Stimulated activated CD4-positive, alpha-beta T cell treated with anti-CD3 and anti-CD28 coated beads, TNF-alpha, amount 100 ng/mL, for 4 hours (primary cell): ENCODE data around the gene HBB.

Experiments used
- DNase-seq, 3 experiments: peaks; one replicate each; pipeline ENCODE4 v3.0.0-alpha.2; 2020; ENCODE audit warnings: low read depth in 3 of 3

The HBB gene

DNA sequence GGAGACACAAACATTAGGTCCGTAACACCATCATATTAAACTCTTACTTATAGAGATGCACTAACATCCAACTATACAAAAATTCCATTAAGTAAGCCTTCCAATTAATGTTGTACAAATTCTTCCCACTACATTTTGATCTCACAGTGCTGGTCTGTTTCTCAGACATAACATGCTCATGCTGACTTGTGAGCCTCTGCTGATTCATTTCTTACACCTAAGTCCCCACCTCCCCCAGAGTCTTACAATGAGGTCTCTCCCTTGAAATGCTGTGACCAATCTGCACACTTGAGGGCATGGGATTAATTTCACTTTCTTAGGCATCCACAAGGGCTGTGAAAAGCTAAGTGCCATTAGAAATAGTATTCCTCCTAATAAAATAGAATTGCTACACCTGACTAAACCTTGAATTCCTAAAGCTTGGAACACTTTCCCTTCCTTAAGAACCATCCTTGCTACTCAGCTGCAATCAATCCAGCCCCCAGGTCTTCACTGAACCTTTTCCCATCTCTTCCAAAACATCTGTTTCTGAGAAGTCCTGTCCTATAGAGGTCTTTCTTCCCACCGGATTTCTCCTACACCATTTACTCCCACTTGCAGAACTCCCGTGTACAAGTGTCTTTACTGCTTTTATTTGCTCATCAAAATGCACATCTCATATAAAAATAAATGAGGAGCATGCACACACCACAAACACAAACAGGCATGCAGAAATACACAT is 20.8 kb upstream of the HBB start:
- DNase-seq, result no peak

DNA sequence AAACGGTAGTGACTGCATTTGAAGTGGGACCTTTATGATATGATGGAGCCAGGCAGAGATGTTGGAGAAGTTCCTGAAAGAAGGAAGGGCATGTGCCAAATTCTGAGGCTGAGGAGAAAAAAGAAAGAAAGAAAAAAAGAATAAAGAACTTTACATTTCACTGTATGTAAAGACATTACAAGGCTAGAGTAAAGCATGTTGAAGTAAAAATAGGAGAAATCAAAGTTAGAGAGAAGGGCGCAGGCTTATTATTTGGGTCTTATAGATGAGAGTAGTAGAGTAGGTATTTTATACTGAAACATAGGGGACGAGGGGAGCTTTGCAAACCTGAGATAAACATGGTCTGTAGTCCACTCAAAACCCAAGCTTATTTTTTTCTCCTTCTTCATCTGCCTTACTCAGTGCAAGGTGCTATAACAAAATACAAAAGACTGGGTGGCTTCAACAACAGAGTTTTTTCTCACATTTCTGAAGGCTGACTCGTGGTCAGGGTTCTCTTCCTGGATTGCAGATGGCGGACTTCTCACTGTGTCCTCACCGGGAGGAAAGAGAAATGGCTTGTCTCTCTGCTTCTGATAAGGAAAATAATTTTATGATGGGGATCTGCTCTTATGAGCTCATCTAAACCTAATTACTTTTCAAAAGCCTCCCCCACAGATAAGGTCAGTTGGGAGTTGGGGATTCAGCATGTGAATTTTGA is 20.1 kb upstream of the HBB start:
- no peak for DNase-seq

DNA sequence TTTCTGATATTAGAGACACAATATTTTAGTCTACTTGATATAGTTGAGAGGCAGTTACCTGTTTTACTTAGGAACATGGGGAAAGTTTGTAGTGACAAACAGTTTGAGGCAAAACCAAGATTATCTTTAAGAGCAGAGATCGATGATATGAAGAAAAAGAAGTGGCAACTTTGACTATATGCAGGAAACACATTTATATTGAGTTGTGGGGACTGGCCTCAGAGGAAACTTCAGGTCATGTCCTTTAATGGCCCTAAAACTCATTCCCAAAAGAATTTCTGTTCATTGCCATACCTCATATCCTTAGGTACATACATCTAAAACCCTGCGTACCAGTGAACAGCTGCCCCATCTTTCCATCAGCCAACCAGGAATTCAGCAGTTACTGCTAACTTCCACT is 18.3 kb upstream of the HBB start:
- DNase-seq, result no peak

DNA sequence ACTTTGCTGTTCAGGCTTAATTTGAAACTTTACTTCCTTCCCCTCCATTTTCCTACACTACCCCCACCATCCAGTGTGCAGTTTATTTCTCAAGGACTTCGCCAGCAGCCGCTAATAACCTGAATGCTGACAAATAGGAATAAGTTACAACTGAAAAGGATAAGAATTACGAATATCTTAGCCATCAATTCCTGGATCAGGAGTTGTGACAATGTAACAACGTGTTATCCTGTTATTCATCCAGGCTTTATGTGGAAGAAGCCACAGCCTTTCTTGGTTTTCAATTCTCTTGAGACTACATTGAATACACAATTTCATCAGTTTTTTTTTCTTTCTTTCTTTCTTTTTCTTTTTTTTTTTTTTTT is 16.9 kb upstream of the HBB start:
- DNase-seq, result no peak

DNA sequence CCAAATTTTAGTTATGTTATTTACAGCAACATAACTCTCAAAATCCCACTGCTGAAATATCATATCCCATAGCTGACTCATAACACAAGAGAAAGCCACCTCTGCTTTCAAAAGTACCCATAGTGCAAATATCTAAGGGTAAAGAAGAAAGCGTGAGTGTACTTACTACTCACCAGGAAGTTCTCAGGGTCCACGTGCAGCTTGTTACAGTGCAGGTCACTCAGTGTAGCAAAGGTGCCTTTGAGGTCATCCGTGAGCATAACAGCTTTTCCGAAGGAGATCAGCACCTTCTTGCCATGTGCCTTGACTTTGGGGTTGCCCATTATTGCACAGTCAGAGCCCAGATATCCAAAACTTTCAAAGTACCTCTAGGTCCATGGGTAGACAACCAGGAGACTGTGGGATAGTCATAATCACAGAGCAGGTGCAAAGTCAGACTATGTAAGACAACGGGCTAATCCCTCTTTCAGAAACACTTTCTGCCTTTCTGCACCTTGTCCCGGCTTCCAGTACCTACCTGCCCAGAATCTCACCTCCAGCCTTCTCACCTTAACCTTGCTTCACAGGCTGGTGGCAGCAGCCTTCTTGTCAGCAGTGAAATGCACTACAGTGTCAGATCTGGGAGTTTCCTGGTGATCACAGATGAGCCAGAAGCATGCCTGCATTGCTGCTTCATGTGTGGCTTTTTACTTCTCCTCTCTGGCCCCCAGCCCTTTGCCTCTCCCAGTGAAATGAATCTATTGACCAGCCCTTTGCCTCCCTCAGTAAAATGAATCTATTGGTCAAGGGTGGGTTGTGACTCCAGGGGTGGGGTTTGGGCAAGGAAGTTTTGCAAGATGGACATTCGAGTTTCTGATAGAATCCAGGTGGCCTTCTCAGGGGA is 16.3 kb upstream of the HBB start:
- DNase-seq, result no peak

DNA sequence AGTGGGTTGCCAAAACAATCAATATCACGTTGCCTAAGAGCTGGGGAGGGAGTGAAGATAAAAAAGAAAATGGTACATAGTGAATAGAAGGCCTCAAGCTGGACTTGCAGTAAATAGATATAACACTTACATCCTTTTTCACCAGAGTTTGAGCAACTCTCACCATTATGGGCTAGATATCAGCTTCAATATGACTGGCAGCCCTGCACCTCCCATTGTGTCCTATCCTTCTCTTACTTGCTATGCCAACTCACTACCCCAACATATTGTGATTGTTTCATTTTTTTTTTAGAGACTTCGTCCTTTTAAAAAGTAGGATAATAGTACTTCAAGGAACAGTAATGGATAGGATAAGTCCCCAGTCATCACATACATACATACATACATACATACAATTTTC is 15.3 kb upstream of the HBB start:
- DNase-seq, result no peak

DNA sequence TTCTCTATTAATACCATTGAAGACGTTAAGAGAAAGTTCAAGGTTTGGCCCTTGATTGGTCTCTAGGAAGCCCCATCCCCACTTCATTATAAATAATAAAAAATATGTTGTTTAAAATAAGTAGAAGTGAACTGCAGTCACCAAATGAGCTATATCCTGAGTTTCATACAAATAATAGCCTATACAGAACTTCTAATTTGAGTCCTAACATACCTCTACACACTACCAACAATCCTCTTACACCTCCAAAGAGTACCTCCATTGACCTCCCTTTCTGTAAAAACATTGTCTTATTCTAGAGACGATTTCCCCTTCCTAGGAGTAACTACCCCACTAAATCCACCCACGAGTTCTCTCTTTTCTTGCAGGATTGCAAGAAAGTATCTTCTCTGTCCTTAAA is 14.6 kb upstream of the HBB start:
- no peak for DNase-seq

DNA sequence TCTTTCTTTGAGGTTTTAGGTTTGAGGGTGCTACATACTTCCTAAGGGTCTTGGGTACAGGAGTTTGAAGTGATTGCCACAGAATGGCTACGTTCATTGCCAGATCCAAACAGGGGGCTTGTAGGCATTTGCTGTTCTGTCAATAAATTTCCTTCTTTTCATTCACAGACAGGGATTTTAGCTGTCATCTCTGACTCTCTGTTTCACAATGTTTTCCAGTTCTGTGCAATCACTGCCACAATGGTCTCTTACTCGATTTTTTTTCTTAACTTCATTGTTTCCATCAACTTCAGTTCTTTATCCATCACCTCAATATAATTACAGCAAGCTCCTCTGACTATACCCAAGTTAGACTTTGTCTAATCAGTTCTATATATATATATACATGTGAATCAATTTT is 13.6 kb upstream of the HBB start:
- DNase-seq, result no peak

DNA sequence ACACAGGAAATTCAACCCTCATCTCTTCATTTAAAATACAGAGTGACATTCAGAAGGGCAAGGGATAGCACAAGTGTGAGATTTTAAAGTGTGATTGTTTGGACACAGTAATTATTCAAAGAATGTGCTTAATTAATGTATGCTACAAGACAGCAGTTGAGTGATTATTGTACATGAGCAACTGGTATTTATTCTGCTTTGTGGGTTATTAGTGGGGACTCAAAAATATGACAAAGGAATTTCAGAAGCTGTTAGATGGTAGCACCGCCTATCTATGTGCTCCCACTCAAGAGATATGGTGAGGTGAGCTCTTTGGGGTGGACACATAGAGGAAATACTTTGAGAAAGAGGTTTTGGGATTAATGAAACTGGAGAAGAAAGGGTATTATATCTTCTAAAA is 13.2 kb upstream of the HBB start:
- no peak for DNase-seq

DNA sequence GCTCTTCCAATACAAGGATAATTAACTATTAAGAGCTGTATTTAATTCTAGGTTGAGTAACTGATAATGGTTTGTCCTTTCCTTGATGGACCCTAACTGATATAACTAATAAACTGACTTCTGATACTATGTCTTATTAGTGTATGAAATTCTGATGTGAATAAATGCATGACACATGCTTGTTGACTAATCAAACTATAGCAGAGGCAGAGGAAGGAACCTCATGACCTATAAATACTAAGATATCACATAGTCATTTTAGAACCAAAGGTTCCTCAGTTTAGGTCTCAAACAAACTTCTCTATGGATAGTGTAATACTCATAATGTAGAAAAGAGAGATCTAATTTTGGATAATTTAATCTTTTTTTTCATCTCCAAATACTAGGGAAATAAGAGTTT is 12.2 kb upstream of the HBB start:
- no peak for DNase-seq

DNA sequence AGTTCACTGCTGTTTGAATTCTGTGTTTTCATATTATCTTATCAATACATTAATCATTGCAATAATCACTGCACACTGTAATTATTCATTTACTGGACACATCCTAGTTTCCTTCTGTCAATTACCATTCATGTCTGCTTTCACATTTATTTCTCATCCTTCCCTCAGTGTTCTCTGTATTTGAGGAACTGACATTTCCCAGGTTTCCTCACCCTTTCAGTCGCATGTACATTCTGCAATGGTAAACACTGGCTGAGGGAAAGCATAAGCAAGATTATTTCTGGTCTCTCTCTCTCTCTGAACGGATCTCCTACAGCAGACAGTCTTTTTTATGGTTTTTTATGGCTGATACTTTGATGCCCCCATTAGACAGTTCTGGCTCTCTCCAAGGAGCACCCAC is 11.6 kb upstream of the HBB start:
- DNase-seq, result no peak

DNA sequence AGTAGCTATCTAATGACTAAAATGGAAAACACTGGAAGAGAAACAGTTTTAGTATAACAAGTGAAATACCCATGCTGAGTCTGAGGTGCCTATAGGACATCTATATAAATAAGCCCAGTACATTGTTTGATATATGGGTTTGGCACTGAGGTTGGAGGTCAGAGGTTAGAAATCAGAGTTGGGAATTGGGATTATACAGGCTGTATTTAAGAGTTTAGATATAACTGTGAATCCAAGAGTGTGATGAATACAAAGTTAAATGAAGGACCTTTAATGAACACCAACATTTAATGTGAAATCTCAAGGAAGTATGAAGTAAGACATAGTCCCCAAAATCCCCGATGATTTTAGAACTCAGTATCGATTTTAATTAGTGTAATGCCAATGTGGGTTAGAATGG is 10.5 kb upstream of the HBB start:
- DNase-seq, result no peak

DNA sequence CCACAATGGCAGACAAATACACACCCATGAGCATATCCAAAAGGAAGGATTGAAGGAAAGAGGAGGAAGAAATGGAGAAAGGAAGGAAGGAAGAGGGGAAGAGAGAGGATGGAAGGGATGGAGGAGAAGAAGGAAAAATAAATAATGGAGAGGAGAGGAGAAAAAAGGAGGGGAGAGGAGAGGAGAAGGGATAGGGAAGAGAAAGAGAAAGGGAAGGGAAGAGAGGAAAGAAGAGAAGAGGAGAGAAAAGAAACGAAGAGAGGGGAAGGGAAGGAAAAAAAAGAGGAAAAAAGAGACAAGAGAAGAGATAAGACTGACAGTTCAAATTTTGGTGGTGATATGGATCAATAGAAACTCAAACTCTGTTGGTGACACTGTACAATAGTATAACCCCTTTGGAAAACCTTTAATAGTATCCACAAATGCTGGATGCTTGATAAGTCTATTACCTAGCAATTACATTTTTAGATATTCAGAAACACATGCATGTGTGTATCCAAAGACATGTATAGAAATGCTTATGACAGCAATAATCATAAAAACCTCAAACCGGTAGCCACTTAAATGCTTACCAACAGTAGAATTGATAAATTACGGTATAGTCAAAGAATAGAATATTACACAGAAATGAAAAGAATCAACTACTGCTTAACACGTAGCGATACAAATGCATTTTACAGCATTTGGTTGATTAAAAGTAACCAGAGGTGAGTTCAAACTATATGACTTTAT is 8.7 kb upstream of the HBB start:
- DNase-seq, result no peak

DNA sequence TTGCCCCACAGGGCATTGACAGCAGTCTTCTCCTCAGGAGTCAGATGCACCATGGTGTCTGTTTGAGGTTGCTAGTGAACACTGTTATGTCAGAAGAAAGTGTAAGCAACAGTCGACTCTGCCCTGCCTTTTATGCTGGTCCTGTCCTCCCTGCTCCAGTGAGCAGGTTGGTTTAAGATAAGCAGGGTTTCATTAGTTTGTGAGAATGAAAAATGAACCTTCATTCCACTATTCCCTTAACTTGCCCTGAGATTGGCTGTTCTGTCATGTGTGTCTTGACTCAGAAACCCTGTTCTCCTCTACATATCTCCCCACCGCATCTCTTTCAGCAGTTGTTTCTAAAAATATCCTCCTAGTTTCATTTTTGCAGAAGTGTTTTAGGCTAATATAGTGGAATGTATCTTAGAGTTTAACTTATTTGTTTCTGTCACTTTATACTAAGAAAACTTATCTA is 7.5 kb upstream of the HBB start, which contains the start of gene HBD:
Gene HBD (minus strand): TSS at position 103 of the 454 bp plus-strand sequence. CDS start 50 bp downstream, at position 53.
- no peak for DNase-seq

DNA sequence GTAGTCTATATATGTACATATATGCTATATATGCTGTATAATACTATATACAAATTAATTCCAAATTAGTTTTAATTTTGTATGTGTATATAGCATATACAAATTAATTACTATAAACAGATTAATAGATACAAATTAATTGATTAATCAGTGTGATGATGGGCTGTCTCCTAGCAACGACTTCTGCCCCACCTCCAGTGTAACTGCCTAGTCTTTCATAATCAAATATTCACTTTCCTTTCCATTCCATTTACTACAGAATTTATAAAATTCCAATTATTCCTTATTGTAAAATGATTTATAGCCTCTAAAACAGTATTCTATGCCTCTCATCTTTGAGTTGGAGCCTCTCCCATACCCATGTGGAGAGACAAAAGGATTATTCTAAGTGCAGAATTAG is 6.4 kb upstream of the HBB start:
- DNase-seq, result no peak

DNA sequence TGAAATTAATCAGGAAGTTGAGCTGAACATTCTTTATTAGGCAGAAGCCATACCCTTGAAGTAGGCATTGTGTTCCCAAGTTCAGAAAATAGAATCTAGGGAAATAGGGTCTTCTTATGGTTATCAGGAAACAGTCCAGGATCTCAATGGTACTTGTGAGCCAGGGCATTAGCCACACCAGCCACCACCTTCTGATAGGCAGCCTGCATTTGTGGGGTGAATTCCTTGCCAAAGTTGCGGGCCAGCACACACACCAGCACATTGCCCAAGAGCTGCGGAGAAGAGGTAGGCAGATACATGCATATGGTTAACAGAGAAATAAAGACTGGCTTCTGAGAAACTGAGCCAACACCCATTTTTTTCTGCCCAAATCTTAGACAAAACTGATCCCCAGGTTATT is 6.0 kb upstream of the HBB start:
- DNase-seq, result no peak

DNA sequence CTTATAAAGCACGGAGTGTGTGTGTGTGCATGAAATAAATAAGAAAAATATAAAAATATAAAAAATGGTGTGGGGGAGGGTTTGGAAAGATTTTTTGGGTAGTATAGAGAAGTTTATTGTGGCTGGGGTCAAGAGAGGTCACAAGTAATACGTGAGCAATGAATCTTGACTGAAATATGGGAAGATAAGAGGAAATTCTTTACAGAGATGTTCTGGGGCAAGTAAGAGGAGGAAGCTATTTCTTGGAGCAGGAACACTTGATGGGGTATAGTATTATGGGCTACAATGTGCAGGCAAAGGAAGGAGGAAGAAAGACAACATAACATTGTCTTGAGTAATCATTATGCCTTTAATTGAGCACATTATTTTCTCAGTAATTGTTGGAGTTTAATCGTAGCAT is 5.3 kb upstream of the HBB start:
- DNase-seq, result no peak

DNA sequence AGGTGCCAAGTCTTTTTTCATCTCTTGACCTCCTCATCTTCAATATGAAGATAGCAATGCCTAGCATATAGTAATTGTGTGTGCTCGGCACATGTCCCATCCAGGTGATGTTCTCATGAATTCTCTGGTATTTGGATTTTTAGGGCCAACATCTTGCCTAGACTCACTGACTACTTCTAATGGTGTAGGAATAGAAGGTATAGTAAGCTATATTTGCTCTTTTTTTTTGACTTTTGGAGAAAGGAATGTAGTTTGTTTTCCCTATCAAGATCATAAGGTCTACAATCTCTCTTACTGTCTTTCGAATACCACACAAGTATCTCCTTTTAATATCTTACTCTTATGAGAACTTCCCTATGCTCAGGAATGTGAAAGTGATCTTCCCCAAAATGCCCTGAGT is 4.2 kb upstream of the HBB start:
- no peak for DNase-seq

DNA sequence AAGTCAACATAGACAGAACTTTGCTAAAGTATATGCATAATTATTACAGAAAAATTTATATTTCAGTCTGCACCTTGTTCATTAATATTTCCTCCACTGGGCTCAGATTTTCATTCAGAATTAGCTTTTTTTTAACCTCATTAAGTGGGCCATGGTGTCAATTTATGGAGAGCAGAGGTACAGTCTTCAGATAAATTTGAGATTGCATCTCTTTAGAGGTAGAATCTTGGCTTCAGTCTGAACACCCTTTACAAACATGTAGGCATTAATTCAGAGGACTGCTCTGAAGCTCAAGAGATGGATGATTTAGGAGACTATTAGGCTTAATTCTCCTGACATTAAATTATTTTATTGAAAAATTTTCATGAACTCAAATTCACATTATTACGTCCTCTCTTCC is 3.4 kb upstream of the HBB start:
- DNase-seq, result no peak

DNA sequence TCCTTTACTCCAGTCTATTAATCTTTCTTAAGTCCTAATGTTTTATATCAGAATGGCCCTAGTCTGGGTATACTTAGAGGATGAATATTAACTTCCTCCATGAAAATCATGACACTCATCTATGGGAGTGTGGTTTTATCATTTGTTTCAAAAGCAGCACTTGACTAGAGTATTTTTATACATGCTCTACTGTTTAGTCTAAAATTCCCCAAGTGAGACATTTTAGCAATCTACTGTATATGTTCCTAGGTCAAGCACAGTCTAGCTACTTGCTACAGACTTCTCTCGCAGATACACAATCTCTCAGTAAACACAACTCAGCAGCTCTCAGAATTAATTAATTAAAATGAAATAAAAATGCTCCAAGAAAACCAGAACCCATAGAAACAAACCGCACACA is 2.9 kb upstream of the HBB start:
- no peak for DNase-seq

DNA sequence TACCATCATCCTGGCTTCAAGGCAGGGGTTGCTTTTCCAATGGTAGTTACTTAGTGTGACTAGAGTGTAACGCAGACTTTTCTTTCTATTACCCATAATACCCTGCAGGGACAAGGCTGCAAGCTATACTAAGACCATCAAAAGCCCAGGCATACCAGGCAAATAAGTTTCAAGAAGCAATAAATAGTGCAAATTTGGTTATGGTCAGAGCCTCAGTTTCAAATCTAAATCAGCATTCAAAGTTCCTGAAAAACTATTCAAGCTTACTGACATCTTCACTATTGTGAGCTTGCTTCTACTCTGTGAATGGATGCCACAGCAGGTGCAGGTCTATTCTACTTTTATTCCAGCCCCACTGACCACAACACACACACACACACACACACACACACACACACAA is 2.5 kb upstream of the HBB start:
- no peak for DNase-seq

DNA sequence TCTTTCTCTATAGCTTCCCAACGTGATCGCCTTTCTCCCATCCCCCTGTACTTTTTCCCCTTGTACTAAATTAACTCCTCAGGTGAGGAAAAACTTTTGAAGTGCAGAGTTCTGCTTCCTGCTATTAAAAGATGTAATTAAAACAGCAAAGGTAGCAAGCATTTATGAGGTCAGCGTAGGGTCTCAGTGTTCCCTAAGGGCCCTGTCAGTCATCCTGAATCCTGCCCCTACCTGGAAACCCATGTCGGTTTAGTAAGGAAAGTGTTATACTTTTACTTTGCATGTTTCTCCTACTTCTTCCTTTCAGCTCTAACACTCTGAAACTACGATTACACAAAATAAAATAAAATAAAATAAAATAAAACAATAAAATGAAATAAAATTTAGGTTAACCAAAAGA is 1.3 kb upstream of the HBB start:
- DNase-seq, result no peak
